PC-3 (cell line): ENCODE data around the gene CAPN13. TPM values are rescaled to one million over a fixed set of nuclear protein-coding genes. Genes with fewer than 3 reads are reported as not detected.

Source experiments
- ATAC-seq: fragments of 200-7000 bp; cut with Tn5 transposase; 2 replicates; pipeline ENCODE4 v1.9.1; 2020; ENCODE audit warnings: mild to moderate bottlenecking, moderate library complexity
- BruUV-seq: library from RNA; stranded (reverse); fragments of 400-500 nt; replicated peaks from 2 replicates; lab custom pipeline; 2021; lab: Mats Ljungman, UMichigan
- CTCF ChIA-PET: fragments of 300-600 bp; sonication (Branson Sonifier 250); formaldehyde crosslinking; loops from one replicate; lab custom pipeline; 2022; ENCODE audit warnings: antibody characterized with exemption; lab: Charles Lee
- POLR2A ChIA-PET: fragments of 300-600 bp; sonication (Branson Sonifier 250); formaldehyde crosslinking; loops from one replicate; lab custom pipeline; 2022; ENCODE audit warnings: antibody characterized with exemption; ENCODE audit not compliant: unreplicated experiment; lab: Charles Lee
- DNase-seq: peaks from one replicate; pipeline ENCODE4 v3.0.0-alpha.2; 2015
- H2AFZ ChIP-seq: fragments of 300-600 bp; sonication (generic); 2 replicates; pipeline ENCODE4 v1.6.0; 2016; ENCODE audit warnings: antibody characterized with exemption, low read length
- H3F3A ChIP-seq: fragments of 300-600 bp; sonication (generic); one replicate; pipeline ENCODE4 v1.6.0; 2017; ENCODE audit warnings: antibody characterized with exemption, low read length, control low read depth, mild to moderate bottlenecking; ENCODE audit not compliant: unreplicated experiment
- H3K27ac ChIP-seq: fragments of 300-600 bp; sonication (generic); 2 replicates; pipeline ENCODE4 v1.5.1; 2016; ENCODE audit warnings: mild to moderate bottlenecking, low read length
- H3K27me3 ChIP-seq: fragments of 300-600 bp; sonication (generic); 2 replicates; pipeline ENCODE4 v1.6.1; 2016; ENCODE audit warnings: low read length, mixed read lengths
- H3K36me3 ChIP-seq: fragments of 300-600 bp; sonication (generic); 2 replicates; pipeline ENCODE4 v1.6.1; 2016; ENCODE audit warnings: low read depth, mixed run types, low read length, mixed read lengths
- H3K4me1 ChIP-seq: fragments of 300-600 bp; sonication (generic); 2 replicates; pipeline ENCODE4 v1.5.1; 2016; ENCODE audit warnings: low read length; ENCODE audit not compliant: insufficient read depth
- H3K4me2 ChIP-seq: fragments of 300-600 bp; sonication (generic); 2 replicates; pipeline ENCODE4 v1.6.0; 2016; ENCODE audit warnings: low read length
- H3K4me3 ChIP-seq: fragments of 300-600 bp; sonication (generic); 2 replicates; pipeline ENCODE4 v1.5.1; 2016; ENCODE audit warnings: mild to moderate bottlenecking, low read length, mixed read lengths
- H3K79me2 ChIP-seq: fragments of 300-600 bp; sonication (generic); 2 replicates; pipeline ENCODE4 v1.6.1; 2017; ENCODE audit warnings: low read length, mixed read lengths
- H3K9ac ChIP-seq: fragments of 300-600 bp; sonication (generic); 2 replicates; pipeline ENCODE4 v1.6.0; 2016; ENCODE audit warnings: mild to moderate bottlenecking, low read length
- H3K9me2 ChIP-seq: fragments of 300-600 bp; sonication (generic); replicated peaks from 2 replicates; pipeline ENCODE4 v1.6.1; 2016; ENCODE audit warnings: mixed run types, low read length, mixed read lengths
- H3K9me3 ChIP-seq: fragments of 300-600 bp; sonication (generic); 2 replicates; pipeline ENCODE4 v1.6.1; 2016; ENCODE audit warnings: low read length, mixed read lengths
- H4K20me1 ChIP-seq: fragments of 300-600 bp; sonication (generic); 2 replicates; pipeline ENCODE4 v1.6.1; 2016; ENCODE audit warnings: low read length, mixed read lengths
- CTCF ChIP-seq: fragments of 300-600 bp; sonication (generic); conservative IDR thresholded peaks from 2 replicates; pipeline ENCODE4 v1.5.1; 2017; ENCODE audit warnings: antibody characterized with exemption, low read depth, mild to moderate bottlenecking, low read length
- EZH2 ChIP-seq: fragments of 300-600 bp; sonication (generic); IDR thresholded peaks from one replicate; pipeline ENCODE4 v1.6.1; 2017; ENCODE audit warnings: antibody characterized with exemption, mild to moderate bottlenecking, low read length; ENCODE audit not compliant: unreplicated experiment
- EZH2phosphoT487 ChIP-seq: fragments of 300-600 bp; sonication (generic); IDR thresholded peaks from 2 replicates; pipeline ENCODE4 v1.6.1; 2018; ENCODE audit warnings: mild to moderate bottlenecking, antibody characterized with exemption, low read length, borderline replicate concordance
- intact Hi-C: fragments of 100-400 bp; cut with micrococcal nuclease; formaldehyde crosslinking; loops from 2 replicates; pipeline ENCODE4 v1.9.0; 2023
- total RNA-seq: library from RNA; depleted of rRNA; stranded (reverse); fragments of >200 nt; gene quantifications from 2 replicates; pipeline ENCODE4 v1.2.3, GENCODE V29; 2014

The CAPN13 gene
- total RNA-seq, 1 experiment from 2014 or later, result 0.44 TPM

GRCh38 chr2:30826481-30826880, 19.2 kb upstream of the CAPN13 start:
- no TSS peak for BruUV-seq
- Histone ChIP-seq H3K9me3 (0 out of 2 replicates have a peak, but pooled peaks cover 10% of the 10 kb centered on the region), H3K9me2 (no peaks in the 10 kb centered on the region), H2AFZ (no peak overlapping the region), H3F3A (no peaks in the 10 kb centered on the region), H3K36me3 (no peaks in the 10 kb centered on the region; the same call in 1 of the 2 replicates), H4K20me1 (no peaks in the 10 kb centered on the region), H3K79me2 (no peaks in the 10 kb centered on the region), H3K4me3 (no peak overlapping the region), H3K9ac (no peak overlapping the region), H3K27ac (no peak overlapping the region), H3K4me1 (no peaks in the 10 kb centered on the region), H3K4me2 (no peak overlapping the region), H3K27me3 (peaks cover 6% of the 10 kb centered on the region; the same call in 1 of the 2 replicates)
- TF ChIP-seq CTCF (no peak), EZH2phosphoT487 (no peak), EZH2 (no peak)
- DNase-seq (no peak), ATAC-seq (no peak)
- ChIA-PET POLR2A (no interaction called here), CTCF (no interaction called here)
- intact Hi-C loops, result no loop called here

- CTCF ChIA-PET, result no interaction called here
- Histone ChIP-seq H3K4me1 (no peaks in the 10 kb centered on the region), H3K36me3 (no peaks in the 10 kb centered on the region; the same call in 1 of the 2 replicates), H3K79me2 (no peaks in the 10 kb centered on the region), H3K27ac (no peak overlapping the region), H3K4me3 (no peak overlapping the region), H3K27me3 (peaks cover 13% of the 10 kb centered on the region), H4K20me1 (no peaks in the 10 kb centered on the region), H3K4me2 (no peak overlapping the region), H3K9me3 (0 out of 2 replicates have a peak, but pooled peaks cover 8% of the 10 kb centered on the region), H2AFZ (no peak overlapping the region), H3F3A (no peaks in the 10 kb centered on the region), H3K9me2 (no peaks in the 10 kb centered on the region), H3K9ac (no peak overlapping the region)
- no TSS peak for BruUV-seq
- intact Hi-C loops, result no loop called here
- DNase-seq (no peak), ATAC-seq (no peak)
- TF ChIP-seq EZH2, result no peak
- no peak for TF ChIP-seq CTCF
- no peak for TF ChIP-seq EZH2phosphoT487
- POLR2A ChIA-PET, result no interaction called here
These were observed 16.2 kb upstream of the CAPN13 start for GRCh38 chr2:30823452-30823851.

GRCh38 chr2:30821960-30822359, 14.7 kb upstream of the CAPN13 start:
- Histone ChIP-seq H3K9me2 (no peaks in the 10 kb centered on the region), H3K79me2 (no peaks in the 10 kb centered on the region), H3K36me3 (no peaks in the 10 kb centered on the region; the same call in 1 of the 2 replicates), H3K27me3 (peaks cover 13% of the 10 kb centered on the region), H3F3A (no peaks in the 10 kb centered on the region), H2AFZ (no peak overlapping the region), H3K4me3 (no peak overlapping the region), H3K9me3 (no peaks in the 10 kb centered on the region), H4K20me1 (no peaks in the 10 kb centered on the region), H3K27ac (no peak overlapping the region), H3K4me2 (no peak overlapping the region), H3K4me1 (no peaks in the 10 kb centered on the region), H3K9ac (no peak overlapping the region)
- no TSS peak for BruUV-seq
- CTCF ChIA-PET, result no interaction called here
- intact Hi-C loops, result no loop called here
- TF ChIP-seq CTCF (no peak), EZH2 (no peak), EZH2phosphoT487 (no peak)
- DNase-seq (no peak), ATAC-seq (no peak)
- POLR2A ChIA-PET, result no interaction called here
